ENCODE results near the gene RPS25.

RPS25 gene

GRCh38 chr11:119011476-119012053, 6.6 kb downstream of the RPS25 start:
- H3K9me3 ChIP-seq (ENCODE audit: low read length), result no peaks in the 10 kb centered on the region
- H3K27me3 ChIP-seq (ENCODE audit: insufficient read depth, low read length), result no peaks in the 10 kb centered on the region
- H4K20me1 ChIP-seq (ENCODE audit: insufficient read depth, low read length), result no peaks in the 10 kb centered on the region
- H3K4me1 ChIP-seq (ENCODE audit: insufficient read depth, low read length, severe bottlenecking), result peaks cover 2% of the 10 kb centered on the region
- H3K9me2 ChIP-seq (ENCODE audit: low read depth, low read length), result no peaks in the 10 kb centered on the region
- H3F3A ChIP-seq (ENCODE audit: insufficient read depth, low read length), result peaks cover 3% of the 10 kb centered on the region; the same call in 1 of the 2 replicates
- peaks cover 56% of the 10 kb centered on the region for H3K36me3 ChIP-seq (ENCODE audit: insufficient read depth, low read length)
- H3K27ac ChIP-seq (ENCODE audit: low read depth, low read length, poor library complexity, severe bottlenecking), result no peak overlapping the region
- no peak overlapping the region for H3K4me2 ChIP-seq (ENCODE audit: low read length)
- H2AFZ ChIP-seq (ENCODE audit: low read length), result no peak overlapping the region
- H3K9ac ChIP-seq (ENCODE audit: low read length), result no peak overlapping the region
- H3K4me3 ChIP-seq (ENCODE audit: low read depth, low read length, poor library complexity, severe bottlenecking), result no peak overlapping the region
- TF ChIP-seq CTCF (IDR thresholded peaks at IDR 0.05; ENCODE audit: low read length) (no peak), EZH2 (IDR thresholded peaks at IDR 0.05; ENCODE audit: borderline replicate concordance, low read length) (no peak)
- H3K79me2 ChIP-seq (ENCODE audit: insufficient read depth, low read length), result peaks cover 4% of the 10 kb centered on the region; the same call in 1 of the 2 replicates

- Histone ChIP-seq H3K4me3 (ENCODE audit: low read depth, low read length, poor library complexity, severe bottlenecking) (no peak overlapping the region), H3K4me2 (ENCODE audit: low read length) (no peak overlapping the region), H3K36me3 (ENCODE audit: insufficient read depth, low read length) (peaks cover 30% of the 10 kb centered on the region), H3K79me2 (ENCODE audit: insufficient read depth, low read length) (no peaks in the 10 kb centered on the region), H3K27ac (ENCODE audit: low read depth, low read length, poor library complexity, severe bottlenecking) (no peak overlapping the region), H3F3A (ENCODE audit: insufficient read depth, low read length) (no peaks in the 10 kb centered on the region), H2AFZ (ENCODE audit: low read length) (no peak overlapping the region), H3K9me3 (ENCODE audit: low read length) (no peaks in the 10 kb centered on the region), H3K4me1 (ENCODE audit: insufficient read depth, low read length, severe bottlenecking) (no peaks in the 10 kb centered on the region), H3K27me3 (ENCODE audit: insufficient read depth, low read length) (no peaks in the 10 kb centered on the region), H3K9ac (ENCODE audit: low read length) (no peak overlapping the region), H3K9me2 (ENCODE audit: low read depth, low read length) (no peaks in the 10 kb centered on the region), H4K20me1 (ENCODE audit: insufficient read depth, low read length) (no peaks in the 10 kb centered on the region)
- TF ChIP-seq EZH2 (IDR thresholded peaks at IDR 0.05; ENCODE audit: borderline replicate concordance, low read length), result no peak
- TF ChIP-seq CTCF (IDR thresholded peaks at IDR 0.05; ENCODE audit: low read length), result no peak
Measured at GRCh38 chr11:119006656-119007055, 11.5 kb downstream of the RPS25 start.

- no peak overlapping the region for H2AFZ ChIP-seq (ENCODE audit: low read length)
- no peak overlapping the region for H3K9ac ChIP-seq (ENCODE audit: low read length)
- no peak overlapping the region for H3K27ac ChIP-seq (ENCODE audit: low read depth, low read length, poor library complexity, severe bottlenecking)
- H3K4me3 ChIP-seq (ENCODE audit: low read depth, low read length, poor library complexity, severe bottlenecking), result no peak overlapping the region
- H3K4me1 ChIP-seq (ENCODE audit: insufficient read depth, low read length, severe bottlenecking), result peaks cover 21% of the 10 kb centered on the region
- H3K9me2 ChIP-seq (ENCODE audit: low read depth, low read length), result no peaks in the 10 kb centered on the region
- H3F3A ChIP-seq (ENCODE audit: insufficient read depth, low read length), result no peaks in the 10 kb centered on the region
- TF ChIP-seq CTCF (IDR thresholded peaks at IDR 0.05; ENCODE audit: low read length), result no peak
- TF ChIP-seq EZH2 (IDR thresholded peaks at IDR 0.05; ENCODE audit: borderline replicate concordance, low read length), result no peak
- H3K27me3 ChIP-seq (ENCODE audit: insufficient read depth, low read length), result no peaks in the 10 kb centered on the region
- H3K9me3 ChIP-seq (ENCODE audit: low read length), result no peaks in the 10 kb centered on the region
- H3K36me3 ChIP-seq (ENCODE audit: insufficient read depth, low read length), result peaks cover 40% of the 10 kb centered on the region
- H3K4me2 ChIP-seq (ENCODE audit: low read length), result no peak overlapping the region
- peaks cover 4% of the 10 kb centered on the region; the same call in 1 of the 2 replicates for H3K79me2 ChIP-seq (ENCODE audit: insufficient read depth, low read length)
- no peaks in the 10 kb centered on the region for H4K20me1 ChIP-seq (ENCODE audit: insufficient read depth, low read length)
Measured at GRCh38 chr11:119000906-119001305, 17.2 kb downstream of the RPS25 start.

Measured in OCI-LY1 (cell line).